Measurements from ENCODE around the gene GPC5. TPM values are rescaled to one million over a fixed set of nuclear protein-coding genes. Genes with fewer than 3 reads are reported as not detected.

GPC5 gene
- total and polyA plus RNA-seq, 9 donors: 0.10 to 1.5 (median 0.38) TPM

GRCh38 chr13:91978571-91978970 is 580.1 kb downstream of the GPC5 start:
- Histone ChIP-seq H3K27ac (no peak overlapping the region), H3K4me3 (no peak overlapping the region), H3K27me3 (no peaks in the 10 kb centered on the region), H3K36me3 (no peaks in the 10 kb centered on the region), H3K9me3 (no peaks in the 10 kb centered on the region), H3K4me1 (ENCODE audit: insufficient read depth) (no peaks in the 10 kb centered on the region)
- no peak for DNase-seq
- intact Hi-C loops (cut with DNase I): no loop called here
- TF ChIP-seq POLR2A (IDR thresholded peaks at IDR 0.05): no peak
- no peak for TF ChIP-seq EP300 (IDR thresholded peaks at IDR 0.05)
- no peak for TF ChIP-seq CTCF (IDR thresholded peaks at IDR 0.05)

DNA sequence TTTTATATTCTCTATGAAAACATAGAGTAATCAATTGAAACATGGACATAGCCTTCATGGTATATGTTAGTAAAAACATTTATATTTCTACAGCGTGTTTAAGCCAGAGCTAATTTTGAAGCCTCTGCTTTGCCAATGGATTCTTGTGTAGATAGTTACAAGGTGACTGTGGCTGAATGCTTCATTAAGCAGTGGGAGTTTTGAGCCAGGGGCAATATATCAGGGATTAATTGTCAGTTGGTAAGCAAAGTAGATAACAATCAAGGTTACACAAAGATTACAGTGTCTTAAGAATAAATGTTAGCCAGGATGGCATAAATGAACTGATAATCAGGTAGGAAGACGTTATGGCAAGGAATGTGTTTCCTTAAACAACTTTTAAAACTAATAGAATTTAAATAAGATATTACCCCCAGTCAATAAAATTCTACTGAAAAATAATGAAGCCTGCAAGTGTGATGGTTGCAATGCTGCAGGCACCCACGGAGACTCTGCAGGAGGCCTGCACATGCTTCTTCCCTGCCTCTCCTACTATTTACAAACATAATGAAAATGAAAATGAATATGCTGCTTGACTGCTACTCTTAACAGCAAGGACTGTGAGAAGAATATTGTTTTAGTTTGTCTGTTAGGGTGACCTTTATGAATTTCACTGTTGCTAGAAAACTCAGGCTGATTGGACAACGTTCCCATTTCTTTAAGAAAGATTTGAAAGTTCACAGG is 588.5 kb downstream of the GPC5 start:
- H3K27ac ChIP-seq: no peak overlapping the region
- H3K4me1 ChIP-seq (ENCODE audit: insufficient read depth): no peaks in the 10 kb centered on the region
- 28 to 42% (median 38%) methylated on average over 4 of the region's 4 CpGs for WGBS, 3 donors
- H3K4me3 ChIP-seq: no peak overlapping the region
- intact Hi-C loops (cut with DNase I): no loop called here
- H3K9me3 ChIP-seq: no peaks in the 10 kb centered on the region
- DNase-seq: no peak
- no peaks in the 10 kb centered on the region for H3K27me3 ChIP-seq
- no peaks in the 10 kb centered on the region for H3K36me3 ChIP-seq
- no peak for TF ChIP-seq POLR2A (IDR thresholded peaks at IDR 0.05)
- TF ChIP-seq CTCF (IDR thresholded peaks at IDR 0.05): no peak
- TF ChIP-seq EP300 (IDR thresholded peaks at IDR 0.05): no peak

- Histone ChIP-seq H3K4me1 (ENCODE audit: insufficient read depth) (no peaks in the 10 kb centered on the region), H3K27ac (no peak overlapping the region), H3K36me3 (no peaks in the 10 kb centered on the region), H3K9me3 (no peaks in the 10 kb centered on the region), H3K4me3 (no peak overlapping the region), H3K27me3 (no peaks in the 10 kb centered on the region)
- TF ChIP-seq POLR2A (IDR thresholded peaks at IDR 0.05): no peak
- TF ChIP-seq CTCF (IDR thresholded peaks at IDR 0.05): no peak
- TF ChIP-seq EP300 (IDR thresholded peaks at IDR 0.05): no peak
- intact Hi-C loops (cut with DNase I): no loop called here
- WGBS, 3 donors: 84 to 90% (median 86%) methylated on average over 3 of the region's 3 CpGs
- no peak for DNase-seq
These were observed 589.9 kb downstream of the GPC5 start for GRCh38 chr13:91988331-91988730.

DNA sequence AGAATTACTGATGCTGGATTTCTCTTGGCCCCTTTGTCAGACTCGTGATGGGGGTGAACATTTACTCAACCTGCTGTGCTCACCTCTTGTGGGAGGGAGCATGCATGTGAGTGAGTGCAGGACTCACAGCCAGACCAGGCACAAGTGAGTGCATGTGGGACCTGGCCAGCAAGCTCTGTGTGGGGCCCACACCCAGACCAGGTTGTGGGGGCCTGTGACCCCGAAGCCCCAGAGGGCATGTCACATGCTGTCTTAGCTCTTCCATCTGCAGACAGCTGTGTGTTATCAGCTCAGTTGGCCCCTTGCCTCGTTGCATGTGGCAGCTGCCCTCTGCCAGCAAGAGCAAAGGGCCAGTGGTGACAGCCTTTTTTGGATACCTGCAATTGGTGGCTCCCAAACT is 614.4 kb downstream of the GPC5 start:
- Histone ChIP-seq H3K4me3 (no peak overlapping the region), H3K27ac (no peak overlapping the region), H3K27me3 (no peaks in the 10 kb centered on the region), H3K36me3 (no peaks in the 10 kb centered on the region), H3K4me1 (ENCODE audit: insufficient read depth) (no peaks in the 10 kb centered on the region), H3K9me3 (no peaks in the 10 kb centered on the region)
- 67 to 78% (median 73%) methylated on average over 3 of the region's 3 CpGs for WGBS, 3 donors
- DNase-seq: no peak
- TF ChIP-seq CTCF (IDR thresholded peaks at IDR 0.05) (no peak), POLR2A (IDR thresholded peaks at IDR 0.05) (no peak), EP300 (IDR thresholded peaks at IDR 0.05) (no peak)
- intact Hi-C loops (cut with DNase I): no loop called here

All from ovary (tissue), 9 donors.